Esophagus squamous epithelium (tissue), 5 donors: ENCODE results near the gene RHBDD3. TPM values are rescaled to one million over a fixed set of nuclear protein-coding genes. Genes with fewer than 3 reads are reported as not detected.

Source experiments
- DNase-seq: peaks from one replicate; lab custom pipeline; 2025; lab: John Stamatoyannopoulos, UW
- H3K27ac ChIP-seq, 4 donors: fragments of 200-600 bp; sonication (generic); one replicate each; pipeline ENCODE4 v1.5.1; 2016 to 2019; ENCODE audit warnings: mild to moderate bottlenecking in 1 of 4
- H3K27me3 ChIP-seq, 4 donors: fragments of 200-600 bp; sonication (generic); 1 replicate in 3 of 4; 2 replicates in 1 of 4; pipeline versions ENCODE4 v1.5.1 to v1.6.0; 2017 to 2021; ENCODE audit warnings: antibody characterized with exemption in 1 of 4
- H3K36me3 ChIP-seq, 3 donors: fragments of 200-600 bp; sonication (generic); one replicate each; pipeline ENCODE4 v1.5.1; 2016 to 2019
- H3K4me1 ChIP-seq, 3 donors: fragments of 200-600 bp; sonication (generic); one replicate each; pipeline ENCODE4 v1.5.1; 2017 to 2019
- H3K4me3 ChIP-seq, 4 donors: fragments of 200-600 bp; sonication (generic); 1 replicate in 3 of 4; 2 replicates in 1 of 4; pipeline ENCODE4 v1.5.1; 2016 to 2019; ENCODE audit warnings: mild to moderate bottlenecking in 2 of 4, moderate library complexity in 1 of 4
- H3K9me3 ChIP-seq, 3 donors: fragments of 200-600 bp; sonication (generic); one replicate each; pipeline ENCODE4 v1.5.1; 2016 to 2019
- POLR2A ChIP-seq, 4 donors: fragments of 450-650 bp; IDR thresholded peaks; one replicate each; pipeline ENCODE4 v1.6.1; 2017; ENCODE audit warnings: antibody characterized with exemption in 4 of 4, mild to moderate bottlenecking in 4 of 4, moderate library complexity in 3 of 4
- WGBS, 2 donors: methylation state at CpG; one replicate each; pipeline ENCODE4 v1.1.5; 2018; 5-methylcytosine and 5-hydroxymethylcytosine counted together
- intact Hi-C: fragments of 100-400 bp; cut with DNase I; formaldehyde crosslinking; loops from one replicate; pipeline ENCODE4 v1.15.0; 2022
- total RNA-seq, 4 donors: library from RNA; depleted of rRNA; stranded (reverse); fragments of >200 nt; gene quantifications; one replicate each; pipeline ENCODE4 v1.1.0, GENCODE V29; 2016
- TF ChIP-seq, protein P1 (sequence below), 6 experiments: fragments of 450-650 bp in 4 of 6; fragments of 200-600 bp in 2 of 6; sonication (generic) in 2 of 6; IDR thresholded peaks; one replicate each; pipeline ENCODE4 v1.5.1; 2016 to 2019; ENCODE audit warnings: antibody characterized with exemption in 6 of 6, mild to moderate bottlenecking in 4 of 6, moderate library complexity in 4 of 6
- donor health status: DM: yes; HTN: yes; CAD: no.

Gene RHBDD3
- 10 to 100 TPM; 14.3 to 28.2 (median 20.1) TPM for total RNA-seq

DNA sequence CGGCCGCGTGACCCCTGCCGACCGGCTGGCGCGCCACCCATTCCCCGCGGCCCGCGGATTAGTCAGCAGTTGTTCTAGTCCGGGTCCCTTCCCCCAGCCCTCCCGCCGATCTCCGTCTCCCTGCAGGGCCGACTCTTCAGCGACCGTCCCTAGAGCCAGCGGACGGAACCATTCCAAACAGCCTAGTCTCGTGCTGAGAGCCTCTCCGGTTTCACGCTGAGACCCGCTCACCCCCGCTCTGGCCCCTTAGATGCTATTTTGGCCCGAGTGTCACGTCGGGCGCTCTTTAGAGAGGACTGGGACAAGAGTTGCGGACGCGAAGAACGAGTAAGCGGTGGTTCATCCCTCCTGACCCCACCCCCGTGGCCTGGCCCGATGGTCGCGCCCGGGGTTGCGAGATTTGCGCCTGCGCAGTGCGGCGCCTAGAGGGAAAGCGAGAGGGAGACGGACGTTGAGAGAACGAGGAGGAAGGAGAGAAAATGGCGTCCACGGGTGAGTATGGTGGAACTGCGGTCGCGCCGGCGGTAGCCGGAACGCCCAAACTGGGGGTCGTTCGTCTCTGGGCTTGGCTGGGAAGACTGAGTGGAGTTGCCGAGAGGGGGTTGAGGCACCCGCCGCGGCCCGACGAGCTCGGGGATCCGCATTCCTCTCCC is at the start of gene RHBDD3, which contains the start of gene EWSR1:
Gene RHBDD3 (minus strand): TSS at position 124 of the 653 bp plus-strand sequence. CDS start 2,355 bp downstream, outside the sequence.
Gene EWSR1 (plus strand): TSS at position 411 of the 653 bp plus-strand sequence. CDS start 69 bp downstream, at position 480.
- peak in 2 of 4 donors; percentile 69 to 93 for TF ChIP-seq POLR2A (IDR thresholded peaks at IDR 0.05)
- TF ChIP-seq, protein P1, sequence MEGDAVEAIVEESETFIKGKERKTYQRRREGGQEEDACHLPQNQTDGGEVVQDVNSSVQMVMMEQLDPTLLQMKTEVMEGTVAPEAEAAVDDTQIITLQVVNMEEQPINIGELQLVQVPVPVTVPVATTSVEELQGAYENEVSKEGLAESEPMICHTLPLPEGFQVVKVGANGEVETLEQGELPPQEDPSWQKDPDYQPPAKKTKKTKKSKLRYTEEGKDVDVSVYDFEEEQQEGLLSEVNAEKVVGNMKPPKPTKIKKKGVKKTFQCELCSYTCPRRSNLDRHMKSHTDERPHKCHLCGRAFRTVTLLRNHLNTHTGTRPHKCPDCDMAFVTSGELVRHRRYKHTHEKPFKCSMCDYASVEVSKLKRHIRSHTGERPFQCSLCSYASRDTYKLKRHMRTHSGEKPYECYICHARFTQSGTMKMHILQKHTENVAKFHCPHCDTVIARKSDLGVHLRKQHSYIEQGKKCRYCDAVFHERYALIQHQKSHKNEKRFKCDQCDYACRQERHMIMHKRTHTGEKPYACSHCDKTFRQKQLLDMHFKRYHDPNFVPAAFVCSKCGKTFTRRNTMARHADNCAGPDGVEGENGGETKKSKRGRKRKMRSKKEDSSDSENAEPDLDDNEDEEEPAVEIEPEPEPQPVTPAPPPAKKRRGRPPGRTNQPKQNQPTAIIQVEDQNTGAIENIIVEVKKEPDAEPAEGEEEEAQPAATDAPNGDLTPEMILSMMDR (IDR thresholded peaks at IDR 0.05) = peak in 1 of 6 experiments; percentile 8
- H3K27me3 ChIP-seq = no peaks in the 10 kb centered on the region
- WGBS, 2 donors = 0% methylated on average over 24 to 44 of the region's 67 CpGs
- no peaks in the 10 kb centered on the region for H3K9me3 ChIP-seq
- peak within 1 kb of the TSS; percentile 97 to 99 (median 99) for H3K27ac ChIP-seq
- peak within 1 kb of the TSS; percentile 79 to 97 (median 88) for H3K4me3 ChIP-seq
- intact Hi-C loops = no loop called here
- DNase-seq = peak; percentile 74
- H3K36me3 ChIP-seq = peaks cover 5 to 48% (median 9%) of the 10 kb centered on the region in 3 donors
- H3K4me1 ChIP-seq = peaks cover 15 to 64% (median 37%) of the 10 kb centered on the region in 3 donors

DNA sequence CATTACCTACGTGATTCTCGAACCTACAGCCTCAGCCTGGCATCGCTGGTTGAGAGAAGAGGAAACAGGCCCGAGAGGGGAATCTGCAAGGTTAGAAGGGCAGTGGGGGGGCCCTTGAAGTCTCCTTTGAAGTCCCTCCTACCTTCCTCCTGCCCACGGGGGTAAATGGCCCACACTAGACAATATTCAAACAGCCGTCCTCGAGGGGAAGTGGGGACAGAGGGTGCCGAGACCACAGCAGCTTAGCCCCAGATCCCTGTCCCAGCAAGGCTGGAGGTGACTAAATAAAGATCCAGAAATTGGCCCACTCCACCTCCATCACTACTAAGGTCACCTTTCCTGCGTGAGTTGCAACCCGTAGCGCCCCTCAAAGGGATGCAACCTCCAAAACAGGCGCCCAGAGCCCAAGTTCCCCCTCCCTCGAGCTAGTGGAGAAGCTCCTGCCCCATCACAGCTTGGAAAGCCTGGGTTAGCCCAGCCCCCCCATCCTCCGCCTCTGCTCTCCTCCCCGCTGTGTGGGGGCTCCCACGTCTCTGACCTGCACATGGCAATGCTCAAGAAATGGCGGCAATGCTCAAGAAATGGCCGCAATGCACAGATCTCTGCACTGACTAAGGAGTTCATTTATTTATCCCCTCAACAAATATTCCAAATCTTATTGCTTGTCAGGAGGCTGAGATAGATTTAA is 48.5 kb upstream of the RHBDD3 start:
- intact Hi-C loops = no loop called here
- Histone ChIP-seq H3K36me3 (peaks cover 0 to 9% (median 0%) of the 10 kb centered on the region in 3 donors), H3K27me3 (peaks cover 5 to 46% (median 8%) of the 10 kb centered on the region in 4 donors), H3K9me3 (no peaks in the 10 kb centered on the region), H3K4me3 (no peak overlapping the region), H3K4me1 (peaks cover 29 to 48% (median 40%) of the 10 kb centered on the region in 3 donors), H3K27ac (no peak overlapping the region)
- TF ChIP-seq POLR2A (IDR thresholded peaks at IDR 0.05) = no peak
- TF ChIP-seq, protein P1 (IDR thresholded peaks at IDR 0.05) = no peak
- WGBS, 2 donors = 58 to 64% methylated on average over 10 to 11 of the region's 18 CpGs
- DNase-seq = no peak

DNA sequence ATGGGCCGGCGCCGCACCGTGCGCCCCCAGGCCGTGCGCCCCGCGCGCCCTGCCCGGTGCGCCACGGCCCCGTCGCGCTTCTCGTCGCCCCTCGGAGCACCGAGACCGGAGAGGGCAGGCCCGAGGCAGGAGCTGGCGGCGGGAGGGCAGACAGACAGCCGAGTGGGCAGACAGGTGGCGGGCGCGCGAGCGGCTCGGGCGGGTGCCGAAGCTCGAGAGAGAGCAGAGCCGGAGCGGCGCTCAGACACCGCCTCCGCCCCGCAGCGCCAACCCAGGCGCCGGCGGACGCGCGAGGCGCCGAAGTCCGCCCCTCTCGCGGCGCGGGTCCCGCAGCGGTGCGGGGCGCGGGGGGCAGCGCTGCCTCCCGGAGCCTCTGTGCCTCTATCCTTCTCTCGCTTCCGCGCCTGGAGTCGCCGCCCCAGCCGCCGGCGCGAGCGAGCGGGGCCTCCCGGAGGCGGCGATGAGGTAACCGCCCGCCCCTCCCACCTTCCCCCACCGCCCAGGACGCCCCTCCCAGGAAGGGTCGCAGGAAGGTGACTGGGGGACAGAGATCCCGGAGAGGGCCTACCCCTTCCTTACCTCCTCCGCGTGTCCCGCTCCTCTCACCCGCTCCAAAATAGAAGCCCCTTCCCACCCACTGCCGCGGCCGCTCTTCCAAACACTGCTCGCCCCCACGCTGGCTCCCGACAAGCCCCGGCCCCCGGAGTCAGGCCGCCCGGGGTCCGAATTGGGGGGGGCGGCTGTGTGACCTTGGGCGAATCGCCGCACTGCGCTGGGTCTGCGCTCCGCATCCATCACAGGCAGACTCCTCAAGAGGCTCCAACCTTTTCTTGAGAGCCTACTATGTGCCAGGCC is 47.7 kb upstream of the RHBDD3 start, which contains the start of gene RASL10A:
Gene RASL10A (minus strand): TSS at position 412 of the 855 bp plus-strand sequence. CDS start 451 bp downstream, outside the sequence.
- DNase-seq = no peak
- Histone ChIP-seq H3K36me3 (peaks cover 0 to 9% (median 0%) of the 10 kb centered on the region in 3 donors), H3K27me3 (peaks cover 5 to 46% (median 8%) of the 10 kb centered on the region in 4 donors), H3K9me3 (no peaks in the 10 kb centered on the region), H3K4me3 (peak within 1 kb of the TSS; percentile 13 to 59 (median 36)), H3K27ac (no peak within 1 kb of the TSS), H3K4me1 (peaks cover 36 to 56% (median 48%) of the 10 kb centered on the region in 3 donors)
- no peak for TF ChIP-seq POLR2A (IDR thresholded peaks at IDR 0.05)
- TF ChIP-seq, protein P1 (IDR thresholded peaks at IDR 0.05) = no peak
- WGBS, 2 donors = 0 to 3% methylated on average over 3 to 27 of the region's 103 CpGs
- intact Hi-C loops = no loop called here

DNA sequence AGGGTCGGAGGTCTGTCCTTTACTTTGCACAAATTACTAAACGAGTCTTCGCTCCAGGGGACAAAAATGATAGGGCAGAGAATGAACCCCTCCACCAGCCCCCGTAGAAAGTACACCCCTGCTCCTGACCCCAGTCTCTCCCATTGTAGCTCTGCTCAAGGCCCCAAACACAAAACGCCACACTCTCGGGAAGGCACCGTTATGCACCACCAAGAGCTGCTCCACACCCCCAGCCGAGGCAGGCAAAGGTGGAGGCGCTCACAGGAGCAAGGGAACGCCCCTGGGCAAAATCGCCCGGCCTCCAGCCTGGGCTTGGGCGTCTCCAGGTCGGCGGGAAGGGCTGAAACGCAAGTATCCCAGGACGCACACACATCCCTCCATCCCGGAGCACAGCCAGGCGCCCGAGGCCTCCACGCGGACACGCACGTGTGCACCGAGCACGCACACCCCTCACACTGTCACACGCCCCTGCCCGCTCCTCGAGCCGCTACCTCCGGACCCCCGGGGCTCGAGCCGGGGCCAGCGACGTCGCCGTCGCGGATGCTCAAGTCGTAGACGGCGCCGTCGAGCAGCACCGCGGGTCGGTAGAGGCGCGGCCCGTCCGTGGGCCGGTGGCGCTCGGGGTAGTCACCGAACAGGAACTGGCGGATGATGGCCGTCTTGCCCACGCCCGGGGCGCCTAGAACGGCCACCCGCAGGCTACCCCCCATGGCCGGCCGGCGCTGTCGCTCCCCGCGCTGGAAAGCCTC is 46.9 kb upstream of the RHBDD3 start:
- Histone ChIP-seq H3K27me3 (peaks cover 5 to 46% (median 8%) of the 10 kb centered on the region in 4 donors), H3K36me3 (peaks cover 0 to 9% (median 0%) of the 10 kb centered on the region in 3 donors), H3K9me3 (no peaks in the 10 kb centered on the region), H3K27ac (no peak overlapping the region), H3K4me3 (peak overlapping the region; percentile 13 to 59 (median 36)), H3K4me1 (peaks cover 44 to 64% (median 56%) of the 10 kb centered on the region in 3 donors)
- TF ChIP-seq, protein P1 (IDR thresholded peaks at IDR 0.05) = no peak
- no peak for TF ChIP-seq POLR2A (IDR thresholded peaks at IDR 0.05)
- intact Hi-C loops = no loop called here
- DNase-seq = no peak
- WGBS, 2 donors = 12 to 20% methylated on average over 3 to 4 of the region's 69 CpGs
